Mucosa of descending colon (tissue), 3 donors: ENCODE measurements around the gene NDUFA11. TPM values are rescaled to one million over a fixed set of nuclear protein-coding genes. Genes with fewer than 3 reads are reported as not detected.

Experiments
- ATAC-seq: fragments of 200-7000 bp; cut with Tn5 transposase; one replicate; pipeline ENCODE4 v1.9.1; 2020; ENCODE audit warnings: mild to moderate bottlenecking, moderate library complexity
- DNase-seq, 3 donors: peaks; one replicate each; pipeline ENCODE4 v3.0.0-alpha.2; 2020
- H3K36me3 ChIP-seq: fragments of 200-600 bp; one replicate; pipeline ENCODE4 v1.8.0; 2021; ENCODE audit warnings: low read depth, mild to moderate bottlenecking
- H3K4me1 ChIP-seq: fragments of 200-600 bp; one replicate; pipeline ENCODE4 v1.8.0; 2021; ENCODE audit warnings: low read depth, mild to moderate bottlenecking
- H3K4me3 ChIP-seq: fragments of 200-600 bp; one replicate; pipeline ENCODE4 v1.8.0; 2021; ENCODE audit warnings: mild to moderate bottlenecking
- H3K9me3 ChIP-seq: fragments of 200-600 bp; one replicate; pipeline ENCODE4 v1.8.0; 2021; ENCODE audit warnings: mild to moderate bottlenecking
- intact Hi-C, 2 donors: fragments of 100-400 bp; cut with DNase I in 1 of 2; cut with micrococcal nuclease in 1 of 2; formaldehyde crosslinking; loops; one replicate each; pipeline versions ENCODE4 v1.11.0 to v1.11.1; 2022; cut with DNase I, micrococcal nuclease
- total RNA-seq, 3 donors: library from RNA; stranded (reverse); fragmentation: NEBNext Ultra II Directional in 2 of 3; extraction: Animal tissue kit (Norgen Biotek cat#: 25700) in 2 of 3; gene quantifications; one replicate each; pipeline versions ENCODE4 v1.2.1 to v1.2.4, GENCODE V29; 2021 to 2023
- TF ChIP-seq, protein P1 (sequence below): fragments of 200-600 bp; IDR thresholded peaks from one replicate; pipeline ENCODE4 v1.8.0; 2022; ENCODE audit warnings: antibody characterized with exemption, mild to moderate bottlenecking
- donor health status: DM: no; HTN: no; CAD: no; lungs with moderate emphysema.
- donor health status: DM: no; HTN: no; CAD: no.
- donor health status: DM: no; HTN: yes; CAD: no.

Gene NDUFA11
- total RNA-seq, 3 donors from 2014 or later, result 178 to 213 (median 182) TPM

- ATAC-seq (peak; percentile 68), DNase-seq (peak in 1 of 3 donors; percentile 75)
- Histone ChIP-seq H3K36me3 (peaks cover 14% of the 10 kb centered on the region), H3K9me3 (no peaks in the 10 kb centered on the region), H3K4me1 (peaks cover 14% of the 10 kb centered on the region), H3K4me3 (no peak overlapping the region)
- intact Hi-C loops, result no loop called here
- TF ChIP-seq, protein P1, sequence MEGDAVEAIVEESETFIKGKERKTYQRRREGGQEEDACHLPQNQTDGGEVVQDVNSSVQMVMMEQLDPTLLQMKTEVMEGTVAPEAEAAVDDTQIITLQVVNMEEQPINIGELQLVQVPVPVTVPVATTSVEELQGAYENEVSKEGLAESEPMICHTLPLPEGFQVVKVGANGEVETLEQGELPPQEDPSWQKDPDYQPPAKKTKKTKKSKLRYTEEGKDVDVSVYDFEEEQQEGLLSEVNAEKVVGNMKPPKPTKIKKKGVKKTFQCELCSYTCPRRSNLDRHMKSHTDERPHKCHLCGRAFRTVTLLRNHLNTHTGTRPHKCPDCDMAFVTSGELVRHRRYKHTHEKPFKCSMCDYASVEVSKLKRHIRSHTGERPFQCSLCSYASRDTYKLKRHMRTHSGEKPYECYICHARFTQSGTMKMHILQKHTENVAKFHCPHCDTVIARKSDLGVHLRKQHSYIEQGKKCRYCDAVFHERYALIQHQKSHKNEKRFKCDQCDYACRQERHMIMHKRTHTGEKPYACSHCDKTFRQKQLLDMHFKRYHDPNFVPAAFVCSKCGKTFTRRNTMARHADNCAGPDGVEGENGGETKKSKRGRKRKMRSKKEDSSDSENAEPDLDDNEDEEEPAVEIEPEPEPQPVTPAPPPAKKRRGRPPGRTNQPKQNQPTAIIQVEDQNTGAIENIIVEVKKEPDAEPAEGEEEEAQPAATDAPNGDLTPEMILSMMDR, result no peak
These were observed 22.3 kb upstream of the NDUFA11 start for GRCh38 chr19:5925830-5926427.

GRCh38 chr19:5923356-5923755 lies 19.8 kb upstream of the NDUFA11 start:
- H3K36me3 ChIP-seq, result peaks cover 14% of the 10 kb centered on the region
- no peak overlapping the region for H3K4me3 ChIP-seq
- ATAC-seq (no peak), DNase-seq (no peak)
- intact Hi-C loops, result no loop called here
- TF ChIP-seq, protein P1, result no peak
- H3K4me1 ChIP-seq, result peaks cover 14% of the 10 kb centered on the region
- no peaks in the 10 kb centered on the region for H3K9me3 ChIP-seq

- DNase-seq, result no peak
- intact Hi-C loops, result no loop called here
- no peak for ATAC-seq
- peaks cover 13% of the 10 kb centered on the region for H3K4me1 ChIP-seq
- TF ChIP-seq, protein P1, result no peak
- no peaks in the 10 kb centered on the region for H3K9me3 ChIP-seq
- H3K4me3 ChIP-seq, result no peak overlapping the region
- H3K36me3 ChIP-seq, result peaks cover 14% of the 10 kb centered on the region
These were observed 18.6 kb upstream of the NDUFA11 start for GRCh38 chr19:5922161-5922545.

GRCh38 chr19:5921516-5922160 lies 18.0 kb upstream of the NDUFA11 start:
- DNase-seq (no peak), ATAC-seq (no peak)
- TF ChIP-seq, protein P1, result no peak
- H3K4me1 ChIP-seq, result peaks cover 10% of the 10 kb centered on the region
- intact Hi-C loops, result no loop called here
- no peaks in the 10 kb centered on the region for H3K9me3 ChIP-seq
- no peak overlapping the region for H3K4me3 ChIP-seq
- peaks cover 14% of the 10 kb centered on the region for H3K36me3 ChIP-seq

DNA sequence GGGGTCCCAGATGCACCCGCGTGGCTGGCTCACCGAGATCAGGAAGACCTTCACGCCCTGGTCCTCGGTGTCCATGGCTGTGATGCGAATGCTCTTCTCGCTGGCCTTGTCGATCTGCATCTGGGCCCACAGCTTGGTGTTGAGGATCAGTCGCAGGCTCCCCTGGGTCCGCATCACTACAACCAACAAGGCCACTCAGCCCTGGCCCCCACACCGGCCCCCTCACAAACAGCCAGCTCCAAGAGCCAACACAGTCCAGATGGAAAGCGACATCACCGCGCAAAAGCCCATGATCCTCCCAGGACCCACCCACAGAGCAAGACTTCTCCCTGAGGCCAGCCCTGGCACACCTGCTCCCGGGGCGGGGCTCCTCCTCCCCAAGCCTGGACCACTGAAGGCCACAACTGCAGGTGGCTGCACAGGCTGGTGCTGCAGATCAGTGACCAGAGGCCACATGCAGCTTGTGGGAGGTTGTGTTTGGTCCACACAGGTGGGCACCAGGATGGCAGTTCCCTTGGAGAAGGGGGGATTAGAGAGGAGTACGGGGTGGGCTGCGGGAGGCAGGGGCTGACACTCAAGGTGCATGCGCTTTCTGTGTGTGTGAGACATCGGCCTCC lies 15.0 kb upstream of the NDUFA11 start:
- TF ChIP-seq, protein P1, result no peak
- intact Hi-C loops, result no loop called here
- H3K36me3 ChIP-seq, result peaks cover 7% of the 10 kb centered on the region
- H3K9me3 ChIP-seq, result no peaks in the 10 kb centered on the region
- no peak overlapping the region for H3K4me3 ChIP-seq
- H3K4me1 ChIP-seq, result peaks cover 14% of the 10 kb centered on the region
- ATAC-seq (no peak), DNase-seq (no peak)
